MM.1S (cell line): ENCODE data around the gene SOX2.

Experiments used
- DNase-seq: peaks from one replicate; pipeline ENCODE4 v3.0.0-alpha.2; 2015
- H2AFZ ChIP-seq: fragments of 300-600 bp; sonication (generic); 2 replicates; pipeline ENCODE4 v1.6.0; 2016; ENCODE audit warnings: antibody characterized with exemption, low read length
- H3F3A ChIP-seq: fragments of 300-600 bp; sonication (generic); 2 replicates; pipeline ENCODE4 v1.6.1; 2016; ENCODE audit warnings: mild to moderate bottlenecking, antibody characterized with exemption, low read length, moderate library complexity, mixed read lengths; ENCODE audit not compliant: insufficient read depth
- H3K27ac ChIP-seq: fragments of 300-600 bp; sonication (generic); 2 replicates; pipeline ENCODE4 v1.5.1; 2016; ENCODE audit warnings: mild to moderate bottlenecking, low read length
- H3K27me3 ChIP-seq: fragments of 300-600 bp; sonication (generic); replicated peaks from 2 replicates; pipeline ENCODE4 v1.6.0; 2016; ENCODE audit warnings: low read length; ENCODE audit not compliant: insufficient read depth
- H3K36me3 ChIP-seq: fragments of 300-600 bp; sonication (generic); replicated peaks from 2 replicates; pipeline ENCODE4 v1.6.1; 2016; ENCODE audit warnings: mild to moderate bottlenecking, low read length, mixed read lengths; ENCODE audit not compliant: insufficient read depth
- H3K4me1 ChIP-seq: fragments of 300-600 bp; sonication (generic); 2 replicates; pipeline ENCODE4 v1.6.1; 2016; ENCODE audit warnings: low read length, mixed read lengths
- H3K4me2 ChIP-seq: fragments of 300-600 bp; sonication (generic); 2 replicates; pipeline ENCODE4 v1.6.0; 2016; ENCODE audit warnings: low read depth, low read length
- H3K4me3 ChIP-seq: fragments of 300-600 bp; sonication (generic); 2 replicates; pipeline ENCODE4 v1.5.1; 2016; ENCODE audit warnings: low read length, mixed read lengths
- H3K79me2 ChIP-seq: fragments of 300-600 bp; sonication (generic); 2 replicates; pipeline ENCODE4 v1.6.1; 2016; ENCODE audit warnings: mixed run types, low read length, mixed read lengths
- H3K9ac ChIP-seq: fragments of 300-600 bp; sonication (generic); 2 replicates; pipeline ENCODE4 v1.6.1; 2016; ENCODE audit warnings: low read length, mixed read lengths
- H3K9me2 ChIP-seq: fragments of 300-600 bp; sonication (generic); replicated peaks from 2 replicates; pipeline ENCODE4 v1.6.1; 2016; ENCODE audit warnings: mild to moderate bottlenecking, low read length, mixed read lengths; ENCODE audit not compliant: insufficient read depth
- H3K9me3 ChIP-seq: fragments of 300-600 bp; sonication (generic); replicated peaks from 2 replicates; pipeline ENCODE4 v1.6.1; 2016; ENCODE audit warnings: mild to moderate bottlenecking, low read length, mixed read lengths; ENCODE audit not compliant: insufficient read depth
- H4K20me1 ChIP-seq: fragments of 300-600 bp; sonication (generic); 2 replicates; pipeline ENCODE4 v1.6.1; 2016; ENCODE audit warnings: mild to moderate bottlenecking, low read length, moderate library complexity, mixed read lengths; ENCODE audit not compliant: insufficient read depth
- CTCF ChIP-seq: fragments of 300-600 bp; sonication (generic); IDR thresholded peaks from 2 replicates; pipeline ENCODE4 v1.5.1; 2016; ENCODE audit warnings: antibody characterized with exemption, low read length, mixed read lengths
- EZH2 ChIP-seq: fragments of 300-600 bp; sonication (generic); optimal IDR thresholded peaks from 2 replicates; pipeline ENCODE3; 2017; ENCODE audit warnings: low read depth, mild to moderate bottlenecking, antibody characterized with exemption, low read length, mixed read lengths
- EZH2phosphoT487 ChIP-seq: fragments of 300-600 bp; sonication (generic); IDR thresholded peaks from 2 replicates; pipeline ENCODE4 v1.6.1; 2018; ENCODE audit warnings: antibody characterized with exemption, low read length

Gene SOX2

GRCh38 chr3:181713280-181713647, 1.5 kb downstream of the SOX2 start:
- Histone ChIP-seq H3K4me2 (peak overlapping the region; percentile 75), H3K9me3 (no peaks in the 10 kb centered on the region), H3K79me2 (peaks cover 31% of the 10 kb centered on the region), H3K9ac (peak overlapping the region; percentile 74), H3K4me3 (peak overlapping the region; percentile 89), H3K27ac (peak overlapping the region; percentile 64; the same call in 1 of the 2 replicates), H3K9me2 (no peaks in the 10 kb centered on the region), H4K20me1 (no peaks in the 10 kb centered on the region), H3K27me3 (no peaks in the 10 kb centered on the region), H3F3A (peaks cover 27% of the 10 kb centered on the region), H2AFZ (peak overlapping the region; percentile 80), H3K36me3 (no peaks in the 10 kb centered on the region), H3K4me1 (peaks cover 7% of the 10 kb centered on the region)
- no peak for TF ChIP-seq EZH2
- no peak for TF ChIP-seq CTCF
- no peak for TF ChIP-seq EZH2phosphoT487
- DNase-seq: peak; percentile 36

GRCh38 chr3:181713676-181714612, 2.2 kb downstream of the SOX2 start:
- DNase-seq: no peak
- Histone ChIP-seq H3K36me3 (no peaks in the 10 kb centered on the region), H3K9me3 (no peaks in the 10 kb centered on the region), H3K27me3 (no peaks in the 10 kb centered on the region), H3K27ac (peak overlapping the region; percentile 2; the same call in 1 of the 2 replicates), H3K79me2 (peaks cover 31% of the 10 kb centered on the region), H3F3A (peaks cover 27% of the 10 kb centered on the region), H3K4me2 (peak overlapping the region; percentile 75), H3K4me3 (peak overlapping the region; percentile 89), H3K9ac (peak overlapping the region; percentile 74; the same call in 1 of the 2 replicates), H2AFZ (no peak overlapping the region), H3K4me1 (peaks cover 7% of the 10 kb centered on the region), H4K20me1 (no peaks in the 10 kb centered on the region), H3K9me2 (no peaks in the 10 kb centered on the region)
- TF ChIP-seq EZH2phosphoT487: no peak
- no peak for TF ChIP-seq CTCF
- no peak for TF ChIP-seq EZH2

- no peak for TF ChIP-seq EZH2
- TF ChIP-seq EZH2phosphoT487: no peak
- no peak for TF ChIP-seq CTCF
- H3F3A ChIP-seq: peaks cover 24% of the 10 kb centered on the region
- no peaks in the 10 kb centered on the region for H3K9me2 ChIP-seq
- no peak overlapping the region for H3K4me2 ChIP-seq
- no peak overlapping the region for H2AFZ ChIP-seq
- H3K9ac ChIP-seq: no peak overlapping the region
- no peaks in the 10 kb centered on the region for H4K20me1 ChIP-seq
- H3K4me3 ChIP-seq: no peak overlapping the region
- H3K27me3 ChIP-seq: no peaks in the 10 kb centered on the region
- peaks cover 3% of the 10 kb centered on the region for H3K4me1 ChIP-seq
- H3K27ac ChIP-seq: no peak overlapping the region
- peaks cover 31% of the 10 kb centered on the region for H3K79me2 ChIP-seq
- H3K9me3 ChIP-seq: no peaks in the 10 kb centered on the region
- DNase-seq: no peak
- H3K36me3 ChIP-seq: no peaks in the 10 kb centered on the region
These were observed 4.0 kb downstream of the SOX2 start for GRCh38 chr3:181715571-181716340.
